Left lobe of liver (tissue), 2 donors: ENCODE results near the gene OSBPL10. TPM values are rescaled to one million over a fixed set of nuclear protein-coding genes. Genes with fewer than 3 reads are reported as not detected.
"Not testable (repeated sequence)": the region's sequence is repeated elsewhere in the genome, so short reads cannot be mapped to it uniquely, and the experiment has no call there.

Experiments used
- ATAC-seq: fragments of 200-7000 bp; cut with Tn5 transposase; one replicate; pipeline ENCODE4 v1.9.1; 2020; ENCODE audit warnings: mild to moderate bottlenecking, moderate library complexity
- DNase-seq: peaks from one replicate; pipeline ENCODE4 v3.0.0-alpha.2; 2020; ENCODE audit warnings: low spot score
- total RNA-seq: library from RNA; stranded (reverse); gene quantifications from one replicate; pipeline ENCODE4 v1.2.1, GENCODE V29; 2021
- donor health status: DM: no; HTN: no; CAD: no; lungs with moderate emphysema.
- donor health status: DM: no; HTN: yes; CAD: no.

OSBPL10 gene
- total RNA-seq, 1 donor from 2014 or later, result 3.2 TPM

DNA sequence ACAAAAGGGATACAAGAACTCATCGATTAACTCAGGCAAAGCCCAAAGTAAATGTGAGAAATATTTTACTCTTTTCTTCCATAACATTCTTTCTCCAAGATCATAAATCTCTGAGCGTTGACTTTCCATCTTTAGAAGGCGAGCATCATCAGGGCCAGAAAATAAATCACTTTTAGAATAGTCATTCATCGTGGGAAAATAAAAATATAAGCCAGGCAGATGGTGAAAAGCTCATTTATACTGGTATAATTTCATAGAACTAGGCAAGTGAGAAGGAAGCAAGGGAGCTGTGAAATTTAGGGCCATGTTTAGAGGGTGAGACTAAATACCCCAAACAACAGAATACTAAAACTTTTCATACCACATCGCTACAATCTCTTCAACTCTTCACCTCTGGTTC is 257.4 kb downstream of the OSBPL10 start:
- DNase-seq (no peak), ATAC-seq (no peak)

DNA sequence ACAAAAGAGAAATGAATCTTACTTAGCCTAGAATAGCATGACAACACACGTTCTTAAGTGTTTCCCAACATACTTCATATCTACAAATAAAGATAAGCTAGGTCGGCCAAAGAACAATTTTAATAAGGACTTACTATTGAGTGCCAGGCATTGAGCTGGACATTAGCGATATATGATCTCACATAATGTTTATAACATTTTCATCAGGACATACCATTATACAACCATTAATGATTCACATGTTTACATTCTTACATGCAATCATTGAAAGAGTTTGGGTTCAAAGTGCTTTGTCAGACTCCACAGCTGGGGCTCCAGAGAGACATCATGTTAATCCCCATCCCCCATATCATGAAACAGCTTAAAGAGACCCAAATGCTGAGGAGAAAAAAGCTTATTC is 259.4 kb downstream of the OSBPL10 start:
- ATAC-seq (no peak), DNase-seq (no peak)

GRCh38 chr3:31714495-31715280 is 266.4 kb downstream of the OSBPL10 start:
- peak; percentile 26 for ATAC-seq
- no peak for DNase-seq

DNA sequence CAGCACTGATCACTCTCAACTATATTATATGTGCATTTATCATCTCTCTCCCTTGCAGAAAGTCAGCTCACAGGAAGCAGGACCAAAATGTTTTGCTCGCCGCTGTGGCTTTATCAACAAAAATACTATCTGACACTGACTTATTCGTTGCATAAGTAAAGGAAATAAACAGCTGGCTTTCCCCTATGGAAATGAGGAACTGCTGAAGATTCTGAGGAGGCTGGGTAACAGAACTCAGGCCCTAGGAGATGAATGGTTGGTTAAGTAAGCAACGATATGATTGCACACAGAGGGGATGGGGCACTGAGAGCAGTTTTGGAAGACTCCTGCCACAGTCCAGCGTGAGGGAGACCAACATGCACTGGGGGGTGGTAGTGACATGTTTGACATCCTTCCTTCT is 267.2 kb downstream of the OSBPL10 start:
- ATAC-seq, result no peak
- no peak for DNase-seq

DNA sequence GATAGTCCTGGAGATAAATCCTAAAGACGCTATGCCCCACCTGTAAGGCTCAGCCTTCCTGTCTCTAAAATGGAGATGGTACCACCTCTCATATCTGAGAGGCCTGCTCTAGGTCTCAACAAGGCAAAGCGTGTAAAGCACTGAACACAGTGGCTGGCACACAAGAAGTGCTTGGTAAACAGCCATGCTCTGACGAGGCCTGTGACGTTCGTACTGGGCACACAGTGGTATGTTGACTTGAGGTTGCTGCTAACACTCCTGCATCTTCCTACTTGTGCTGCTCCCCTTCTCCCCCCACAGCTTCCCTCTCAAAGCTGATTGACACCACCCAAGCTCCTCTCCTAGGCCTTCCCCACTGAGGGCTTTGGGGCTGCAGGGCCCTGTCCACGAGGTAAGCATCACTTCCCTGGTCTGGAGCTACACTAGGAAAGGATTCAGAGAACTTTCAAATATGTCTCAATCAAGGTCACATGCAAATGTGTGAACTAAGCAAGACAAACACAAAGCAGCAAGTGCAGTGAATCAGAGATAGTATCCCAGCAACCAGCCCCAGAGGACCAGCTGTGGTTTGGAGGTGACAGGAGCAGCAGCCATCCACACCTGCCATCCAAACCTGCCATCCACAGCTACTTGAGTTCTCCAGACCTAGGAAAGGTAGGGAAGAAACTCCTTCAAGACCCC is 270.8 kb downstream of the OSBPL10 start:
- DNase-seq, result no peak
- ATAC-seq, result no peak

- ATAC-seq, result no peak
- no peak for DNase-seq
These were observed 271.5 kb downstream of the OSBPL10 start for GRCh38 chr3:31709526-31709925.

DNA sequence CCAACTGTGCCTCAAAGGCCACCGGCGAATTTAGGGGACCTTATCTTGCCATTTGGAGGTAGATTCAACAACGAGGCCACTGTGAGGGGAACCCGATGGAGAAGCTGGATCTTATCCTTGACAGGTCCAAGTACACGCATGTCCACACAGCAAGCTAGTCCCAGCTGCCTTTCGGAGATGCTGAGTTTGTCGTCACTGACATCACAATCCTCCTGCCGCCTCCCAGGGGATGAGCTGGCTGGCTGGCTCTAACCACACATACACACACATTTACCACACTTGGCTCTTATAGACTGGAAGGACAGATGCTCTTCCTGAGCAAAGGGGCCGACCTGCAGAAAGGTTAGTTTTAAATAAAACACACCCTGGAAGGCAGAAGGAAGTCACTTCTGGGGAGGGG is 272.1 kb downstream of the OSBPL10 start:
- no peak for ATAC-seq
- no peak for DNase-seq

- DNase-seq, result no peak
- no peak for ATAC-seq
These were observed 273.8 kb downstream of the OSBPL10 start for GRCh38 chr3:31707286-31707685.

DNA sequence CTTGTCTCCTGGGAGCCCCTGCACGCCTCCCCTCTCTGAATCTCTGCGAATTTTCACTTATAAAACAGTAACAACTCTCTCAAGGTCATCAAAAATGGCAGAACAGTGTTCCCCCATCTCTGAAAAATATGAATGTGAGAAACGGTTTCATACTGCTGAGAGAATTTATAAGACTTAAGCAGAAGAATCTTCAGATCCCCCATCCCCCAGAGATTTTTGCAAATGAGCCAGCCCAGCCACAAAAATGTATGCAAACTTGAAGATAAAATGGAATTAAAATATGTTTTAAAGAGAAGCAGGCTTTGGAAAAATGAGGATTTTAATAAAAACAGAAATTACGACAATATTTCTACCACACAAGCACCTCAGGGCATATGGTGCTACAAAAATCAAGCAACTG is 275.3 kb downstream of the OSBPL10 start:
- DNase-seq, result no peak
- ATAC-seq, result no peak

DNA sequence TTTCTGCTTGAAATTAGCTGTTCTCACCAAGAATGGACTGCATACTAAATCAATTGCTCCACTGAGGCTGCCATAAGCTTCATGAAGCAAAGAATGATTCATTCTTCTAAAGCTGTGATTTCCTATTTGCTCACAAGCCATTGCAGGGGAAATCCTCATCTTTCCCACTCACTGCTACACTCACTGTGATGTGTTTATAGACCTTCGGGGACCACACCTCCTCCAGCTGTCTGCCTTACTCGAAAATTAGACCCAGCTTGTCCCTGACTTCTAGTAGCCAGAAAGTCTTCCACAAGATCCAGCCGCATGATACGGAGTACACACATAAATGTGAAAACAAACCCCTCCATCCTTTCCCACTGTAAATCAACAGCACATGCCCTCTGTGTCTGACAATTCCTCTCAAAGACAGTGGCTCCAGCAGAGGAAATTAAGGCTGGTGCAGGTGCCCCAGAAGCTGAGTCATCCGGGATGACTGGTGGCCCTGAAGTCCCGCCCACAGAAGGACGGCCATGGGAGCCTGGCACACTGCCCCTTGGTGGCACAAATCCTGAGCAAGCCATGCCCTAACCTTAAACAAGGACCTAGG is 276.4 kb downstream of the OSBPL10 start:
- no peak for DNase-seq
- ATAC-seq, result peak; percentile 65

GRCh38 chr3:31704156-31704555 is 276.9 kb downstream of the OSBPL10 start:
- DNase-seq (no peak), ATAC-seq (no peak)

- ATAC-seq (no peak), DNase-seq (no peak)
These were observed 279.8 kb downstream of the OSBPL10 start for GRCh38 chr3:31701286-31701685.

GRCh38 chr3:31699309-31699953 is 281.6 kb downstream of the OSBPL10 start:
- ATAC-seq, result peak; percentile 42

DNA sequence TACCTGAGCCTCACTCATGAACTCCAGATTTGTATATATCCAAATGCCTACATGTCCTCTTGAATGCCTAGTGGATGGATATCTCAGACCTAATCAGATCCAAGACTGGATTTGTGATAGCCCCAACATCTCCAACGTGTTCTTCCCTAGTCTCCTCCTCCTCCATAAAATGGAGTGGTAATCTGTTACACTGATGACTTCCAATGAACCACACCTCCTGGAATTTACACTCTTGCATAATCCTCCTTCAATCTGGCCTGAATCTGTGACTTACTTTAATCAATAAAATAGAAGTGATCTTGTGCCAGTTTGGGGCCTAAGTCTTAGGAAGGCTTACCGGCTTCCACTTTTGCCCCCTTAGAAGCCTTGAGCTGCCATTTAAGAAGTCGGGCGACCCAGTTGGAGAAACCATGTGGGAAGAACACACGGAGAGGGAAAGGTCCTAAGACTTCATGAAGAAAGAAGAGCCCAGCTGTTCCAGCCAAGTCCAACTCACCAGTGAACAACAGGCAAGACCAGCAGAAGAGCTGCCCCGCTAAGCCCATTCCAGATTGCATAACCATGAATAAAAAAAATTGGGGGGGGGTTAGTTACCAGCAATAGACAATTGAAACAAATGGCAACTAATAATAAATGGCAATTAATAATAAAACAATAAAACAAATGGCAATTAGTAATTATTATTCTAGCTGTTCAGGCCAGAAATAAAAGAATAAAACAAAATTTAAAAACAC is 284.1 kb downstream of the OSBPL10 start:
- DNase-seq, result no peak

More at GRCh38 chr3:31699309-31699953, 281.6 kb downstream of the OSBPL10 start:
- DNase-seq, result no peak

GRCh38 chr3:31696009-31696297 is 285.1 kb downstream of the OSBPL10 start:
- ATAC-seq, result no peak
- no peak for DNase-seq

More for the DNA sequence above, 284.1 kb downstream of the OSBPL10 start:
- no peak for ATAC-seq

DNA sequence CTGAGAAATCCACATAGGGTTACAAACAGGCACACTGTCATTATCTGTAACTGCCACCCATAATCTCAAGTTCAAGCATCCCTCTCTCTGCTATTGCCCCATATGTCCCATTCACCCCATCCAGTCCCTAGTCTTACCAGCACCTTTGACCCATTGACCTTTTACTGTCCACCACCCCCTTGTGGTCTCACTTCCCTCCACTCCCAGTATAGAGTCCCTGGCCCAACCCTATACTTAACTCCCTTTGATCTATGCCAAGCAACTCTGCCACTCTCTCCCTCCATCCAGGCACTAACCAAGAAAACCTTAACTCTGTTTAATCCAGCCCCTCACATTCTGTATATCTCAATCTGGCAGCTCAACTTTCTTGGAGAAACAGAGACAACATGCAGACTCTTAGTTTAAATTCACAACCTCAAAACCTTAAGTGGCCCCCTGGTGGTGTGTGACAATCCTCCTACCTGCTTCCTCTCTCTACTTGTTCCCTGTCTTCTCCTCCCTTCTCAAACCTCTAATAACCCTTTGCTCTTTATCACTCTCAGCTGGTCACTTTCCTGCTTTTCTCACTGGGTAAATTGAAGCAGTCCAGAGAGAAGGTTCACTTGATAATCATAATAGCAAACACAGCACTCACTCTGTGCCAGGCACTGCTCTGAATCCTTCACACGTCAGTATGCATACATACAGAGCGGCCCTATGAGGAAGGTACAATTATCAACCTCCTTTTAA is 285.6 kb downstream of the OSBPL10 start:
- DNase-seq (no peak), ATAC-seq (no peak)

GRCh38 chr3:31693346-31693745 is 287.7 kb downstream of the OSBPL10 start:
- no peak for ATAC-seq
- no peak for DNase-seq

DNA sequence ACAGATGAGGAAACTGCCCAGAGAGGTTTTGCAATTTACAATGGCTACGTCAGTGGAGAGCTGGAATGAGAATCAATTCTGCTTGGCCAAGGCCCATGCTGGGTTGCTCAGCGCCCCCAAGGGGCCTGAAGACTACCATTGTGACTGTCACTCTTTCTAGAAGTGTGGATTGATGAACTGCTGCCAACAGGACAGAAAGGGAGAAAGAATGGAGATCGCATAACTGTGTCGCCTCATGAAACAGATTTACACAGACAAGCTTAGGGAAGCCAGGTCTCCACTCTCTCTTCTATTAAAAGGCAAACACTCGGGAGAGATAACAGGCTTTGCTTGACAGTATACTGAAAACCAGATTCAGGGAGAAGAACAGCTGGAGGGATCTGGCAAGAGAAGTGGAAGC is 288.3 kb downstream of the OSBPL10 start:
- ATAC-seq, result no peak
- no peak for DNase-seq

GRCh38 chr3:31690771-31691170 is 290.3 kb downstream of the OSBPL10 start:
- ATAC-seq (no peak), DNase-seq (no peak)

DNA sequence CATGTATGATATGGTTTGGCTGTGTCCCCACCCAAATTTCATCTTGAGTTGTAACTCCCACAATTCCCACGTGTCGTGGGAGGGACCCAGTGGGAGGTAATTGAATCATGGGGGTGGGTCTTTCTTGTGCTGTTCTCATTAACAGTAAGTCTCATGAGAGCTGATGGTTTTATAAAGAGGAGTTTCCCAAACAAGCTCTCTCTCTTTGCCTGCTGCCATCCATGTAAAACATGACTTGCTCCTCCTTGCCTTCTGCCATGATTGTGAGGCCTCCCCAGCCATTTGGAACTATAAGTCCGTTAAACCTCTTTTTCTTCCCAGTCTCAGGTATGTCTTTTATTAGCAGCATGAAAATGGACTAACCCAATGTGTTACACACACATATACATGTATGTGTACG is 291.5 kb downstream of the OSBPL10 start:
- not testable (repeated sequence) for DNase-seq, ATAC-seq
